ENCODE data around the gene HIPK1.
"Not testable (repeated sequence)": the region's sequence is repeated elsewhere in the genome, so short reads cannot be mapped to it uniquely, and the experiment has no call there.

HIPK1 gene

DNA sequence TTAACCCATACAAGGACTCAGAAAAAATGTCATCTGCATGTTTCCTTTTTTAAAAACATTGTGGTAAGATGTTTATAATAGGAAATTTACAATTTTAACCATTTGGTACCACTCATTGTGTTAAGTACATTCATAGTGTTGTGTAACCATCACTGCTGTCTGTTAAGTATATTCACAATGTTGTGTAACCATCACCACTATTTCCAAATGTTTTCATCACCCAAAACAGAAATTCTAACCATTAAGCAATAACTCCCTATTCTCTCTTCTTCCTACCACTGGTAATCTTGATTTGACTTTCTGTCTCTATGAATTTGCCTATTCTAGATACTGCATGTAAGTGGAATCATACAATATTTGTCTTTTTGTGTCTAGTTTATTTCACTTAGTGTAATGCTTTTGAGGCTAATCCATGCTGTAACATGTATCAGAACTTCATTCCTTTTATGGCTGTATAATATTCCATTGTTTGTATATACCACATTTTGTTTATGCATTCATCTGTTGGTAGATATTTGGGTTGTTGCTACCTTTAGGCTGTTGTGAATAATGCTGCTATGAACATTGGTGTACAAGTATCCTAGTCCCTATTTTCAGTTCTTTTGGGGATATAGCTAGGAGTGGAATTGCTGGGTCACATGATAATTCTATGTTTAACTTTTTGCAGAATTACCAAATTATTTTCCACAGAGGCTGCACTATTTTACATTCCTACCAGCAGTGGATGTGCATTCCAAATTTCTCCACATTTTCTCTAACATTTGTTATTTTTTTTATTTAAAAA lies 14.1 kb downstream of the HIPK1 start:
- no peaks in the 10 kb centered on the region for H3K27me3 ChIP-seq (ENCODE audit: insufficient read depth, insufficient read length)
- no peak for TF ChIP-seq ZNF274 (IDR thresholded peaks at IDR 0.05; ENCODE audit: low read depth, low read length)
- no peak overlapping the region for H3K4me3 ChIP-seq (ENCODE audit: insufficient read length, low read depth)
- DNase-seq (ENCODE audit: low read depth, low spot score): no peak
- H3K9me3 ChIP-seq (ENCODE audit: insufficient read depth, low read length): no peaks in the 10 kb centered on the region
- H3K4me1 ChIP-seq (ENCODE audit: insufficient read depth, insufficient read length): no peaks in the 10 kb centered on the region
- H3K9ac ChIP-seq (ENCODE audit: insufficient read length, low read depth): no peak overlapping the region
- peaks cover 41% of the 10 kb centered on the region for H3K36me3 ChIP-seq (ENCODE audit: insufficient read depth, insufficient read length, low read length)

DNA sequence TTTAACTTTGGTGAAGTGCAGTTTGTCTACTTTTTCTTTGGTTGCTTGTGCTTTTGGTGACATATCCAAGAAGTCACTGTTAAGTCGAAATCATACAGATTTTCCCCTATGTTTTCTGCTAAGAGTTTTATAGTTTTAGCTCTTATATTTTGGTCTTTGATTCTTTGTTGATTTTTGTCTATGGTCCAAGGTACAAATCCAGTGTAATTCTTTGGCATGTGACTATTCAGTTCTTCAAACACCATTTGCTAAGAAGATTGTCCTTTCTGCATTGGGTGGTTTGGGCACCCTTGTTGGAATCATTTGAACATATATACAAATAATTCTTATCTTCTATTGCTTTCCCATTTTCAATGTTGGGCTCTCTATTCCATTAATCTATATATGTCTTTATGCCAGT lies 16.2 kb downstream of the HIPK1 start:
- H3K9ac ChIP-seq (ENCODE audit: insufficient read length, low read depth): no peak overlapping the region
- no peak overlapping the region for H3K4me3 ChIP-seq (ENCODE audit: insufficient read length, low read depth)
- no peaks in the 10 kb centered on the region for H3K4me1 ChIP-seq (ENCODE audit: insufficient read depth, insufficient read length)
- DNase-seq (ENCODE audit: low read depth, low spot score): no peak
- peaks cover 37% of the 10 kb centered on the region for H3K36me3 ChIP-seq (ENCODE audit: insufficient read depth, insufficient read length, low read length)
- TF ChIP-seq ZNF274 (IDR thresholded peaks at IDR 0.05; ENCODE audit: low read depth, low read length) (no peak), SUZ12 (IDR thresholded peaks at IDR 0.05; ENCODE audit: extremely low read depth, insufficient read depth, insufficient read length) (no peak), YY1 (IDR thresholded peaks at IDR 0.05; ENCODE audit: insufficient read depth, insufficient read length) (no peak)
- H3K27me3 ChIP-seq (ENCODE audit: insufficient read depth, insufficient read length): no peaks in the 10 kb centered on the region
- no peaks in the 10 kb centered on the region for H3K9me3 ChIP-seq (ENCODE audit: insufficient read depth, low read length)

DNA sequence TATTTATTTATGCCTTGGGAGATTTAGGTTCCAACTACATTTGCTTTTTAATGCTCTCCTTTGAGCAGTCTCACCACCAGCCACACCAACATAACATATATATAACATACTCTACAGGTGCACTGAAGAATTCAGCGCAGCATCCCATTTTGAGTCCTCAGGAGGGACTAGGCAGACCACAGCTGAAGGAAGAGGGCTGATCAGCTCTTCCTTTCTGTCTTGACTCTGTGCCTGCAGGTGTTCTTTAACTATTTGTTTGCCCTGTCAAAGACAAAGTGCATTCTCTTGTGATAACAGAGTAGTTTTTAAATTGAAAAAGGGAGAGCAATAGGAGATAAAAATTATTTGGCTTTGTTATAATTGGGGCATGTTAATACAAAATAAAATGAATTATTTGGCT lies 17.0 kb downstream of the HIPK1 start:
- H3K36me3 ChIP-seq (ENCODE audit: insufficient read depth, insufficient read length, low read length): peaks cover 36% of the 10 kb centered on the region
- no peak for DNase-seq (ENCODE audit: low read depth, low spot score)
- H3K4me3 ChIP-seq (ENCODE audit: insufficient read length, low read depth): no peak overlapping the region
- no peak for TF ChIP-seq YY1 (IDR thresholded peaks at IDR 0.05; ENCODE audit: insufficient read depth, insufficient read length)
- TF ChIP-seq ZNF274 (IDR thresholded peaks at IDR 0.05; ENCODE audit: low read depth, low read length): no peak
- TF ChIP-seq SUZ12 (IDR thresholded peaks at IDR 0.05; ENCODE audit: extremely low read depth, insufficient read depth, insufficient read length): no peak
- H3K9ac ChIP-seq (ENCODE audit: insufficient read length, low read depth): no peak overlapping the region
- H3K4me1 ChIP-seq (ENCODE audit: insufficient read depth, insufficient read length): no peaks in the 10 kb centered on the region
- H3K27me3 ChIP-seq (ENCODE audit: insufficient read depth, insufficient read length): no peaks in the 10 kb centered on the region
- no peaks in the 10 kb centered on the region for H3K9me3 ChIP-seq (ENCODE audit: insufficient read depth, low read length)

DNA sequence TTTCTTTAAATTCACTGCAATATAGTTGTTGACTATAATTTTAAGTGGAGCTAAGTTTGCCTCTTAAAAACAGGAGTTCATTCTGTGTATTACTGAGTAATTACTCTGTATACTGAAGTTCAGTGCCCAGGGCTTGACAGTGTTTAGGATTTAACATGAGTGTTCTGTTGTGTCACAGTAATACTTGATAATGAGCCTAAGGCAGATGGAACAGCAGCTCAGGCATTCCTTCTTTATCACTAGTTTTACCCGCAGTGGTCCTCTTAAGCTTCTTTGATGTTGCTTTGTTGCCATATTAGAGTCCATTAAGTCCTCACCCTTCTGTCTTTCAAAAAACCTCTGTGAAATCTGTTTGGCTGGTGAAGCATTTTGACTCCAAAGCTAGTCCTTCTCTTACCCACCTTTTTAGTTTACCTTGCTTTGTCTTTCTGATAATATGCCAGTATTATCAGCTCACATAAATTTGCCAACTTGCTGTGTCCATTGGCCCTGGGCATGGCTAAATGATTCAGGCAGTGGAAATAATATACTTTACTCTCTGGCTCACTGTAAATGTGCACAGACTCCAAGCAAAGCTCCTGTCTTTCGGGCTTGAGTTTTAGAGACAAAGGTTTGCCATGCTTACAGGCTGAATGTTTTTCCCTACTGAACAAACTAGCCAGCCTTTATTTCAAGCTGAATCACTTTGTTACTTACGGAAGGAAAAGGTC lies 17.7 kb downstream of the HIPK1 start:
- no peaks in the 10 kb centered on the region for H3K4me1 ChIP-seq (ENCODE audit: insufficient read depth, insufficient read length)
- no peak for TF ChIP-seq YY1 (IDR thresholded peaks at IDR 0.05; ENCODE audit: insufficient read depth, insufficient read length)
- no peak for TF ChIP-seq ZNF274 (IDR thresholded peaks at IDR 0.05; ENCODE audit: low read depth, low read length)
- no peak for TF ChIP-seq SUZ12 (IDR thresholded peaks at IDR 0.05; ENCODE audit: extremely low read depth, insufficient read depth, insufficient read length)
- H3K9me3 ChIP-seq (ENCODE audit: insufficient read depth, low read length): no peaks in the 10 kb centered on the region
- no peak overlapping the region for H3K9ac ChIP-seq (ENCODE audit: insufficient read length, low read depth)
- no peak overlapping the region for H3K4me3 ChIP-seq (ENCODE audit: insufficient read length, low read depth)
- peaks cover 32% of the 10 kb centered on the region for H3K36me3 ChIP-seq (ENCODE audit: insufficient read depth, insufficient read length, low read length)
- DNase-seq (ENCODE audit: low read depth, low spot score): no peak
- H3K27me3 ChIP-seq (ENCODE audit: insufficient read depth, insufficient read length): no peaks in the 10 kb centered on the region

DNA sequence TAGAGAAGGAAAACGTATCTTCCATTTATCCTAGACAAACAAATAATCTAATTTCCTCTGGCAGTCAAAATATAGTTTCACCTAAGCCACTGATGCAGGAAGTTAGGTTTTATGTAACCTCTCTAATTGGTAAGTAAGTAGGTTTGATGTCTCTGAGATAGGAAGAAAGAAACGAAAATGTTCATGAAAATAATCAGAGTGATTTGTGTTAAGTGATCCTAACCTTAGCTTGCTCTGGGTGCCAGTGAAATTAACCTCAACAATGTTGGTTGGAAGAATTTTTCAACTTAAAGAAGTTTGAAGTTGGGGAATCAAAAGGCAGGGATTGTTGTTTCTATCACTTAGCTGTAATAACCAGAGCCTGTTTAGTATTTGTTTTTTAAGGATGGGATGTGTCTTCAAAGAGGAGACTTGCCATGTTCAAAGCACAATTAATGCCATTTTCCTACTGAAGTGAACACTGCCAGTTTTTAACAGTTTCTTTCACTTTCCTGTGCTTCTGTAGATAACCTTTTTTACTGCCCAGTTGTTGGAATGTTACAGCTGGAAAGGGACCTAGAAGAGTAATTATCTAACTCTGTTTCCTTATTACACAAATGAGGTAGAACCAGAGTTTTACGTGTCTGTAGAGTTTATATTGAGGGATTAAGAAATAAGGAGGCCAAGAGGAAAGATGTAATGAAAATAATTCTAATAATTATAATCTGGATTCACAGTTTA lies 18.4 kb downstream of the HIPK1 start:
- Histone ChIP-seq H3K36me3 (ENCODE audit: insufficient read depth, insufficient read length, low read length) (peaks cover 27% of the 10 kb centered on the region), H3K27me3 (ENCODE audit: insufficient read depth, insufficient read length) (no peaks in the 10 kb centered on the region), H3K9ac (ENCODE audit: insufficient read length, low read depth) (no peak overlapping the region), H3K9me3 (ENCODE audit: insufficient read depth, low read length) (no peaks in the 10 kb centered on the region), H3K4me1 (ENCODE audit: insufficient read depth, insufficient read length) (no peaks in the 10 kb centered on the region), H3K4me3 (ENCODE audit: insufficient read length, low read depth) (no peak overlapping the region)
- TF ChIP-seq SUZ12 (IDR thresholded peaks at IDR 0.05; ENCODE audit: extremely low read depth, insufficient read depth, insufficient read length): no peak
- no peak for TF ChIP-seq YY1 (IDR thresholded peaks at IDR 0.05; ENCODE audit: insufficient read depth, insufficient read length)
- TF ChIP-seq ZNF274 (IDR thresholded peaks at IDR 0.05; ENCODE audit: low read depth, low read length): no peak
- DNase-seq (ENCODE audit: low read depth, low spot score): no peak

DNA sequence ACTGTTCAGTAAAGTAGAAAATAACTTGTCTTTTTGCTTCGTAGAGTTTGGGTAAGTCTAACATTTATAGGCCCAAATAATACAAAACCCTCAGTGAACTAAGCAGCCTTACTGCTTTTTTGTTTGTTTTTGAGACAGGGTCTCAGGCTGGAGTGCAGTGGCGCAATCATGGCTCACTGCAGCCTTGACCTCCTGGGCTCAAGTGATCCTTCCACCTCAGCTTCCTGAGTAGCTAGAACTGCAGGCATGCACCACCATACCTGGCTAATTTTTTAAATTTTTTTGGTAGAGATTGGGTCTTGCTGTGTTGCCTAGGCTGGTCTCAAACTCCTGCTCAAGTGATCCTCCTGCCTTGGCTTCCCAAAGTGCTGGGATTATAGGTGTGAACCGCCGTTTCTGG lies 19.0 kb downstream of the HIPK1 start:
- H3K9me3 ChIP-seq (ENCODE audit: insufficient read depth, low read length); H3K27me3 ChIP-seq (ENCODE audit: insufficient read depth, insufficient read length); H3K4me3 ChIP-seq (ENCODE audit: insufficient read length, low read depth); H3K9ac ChIP-seq (ENCODE audit: insufficient read length, low read depth); DNase-seq (ENCODE audit: low read depth, low spot score); H3K4me1 ChIP-seq (ENCODE audit: insufficient read depth, insufficient read length): not testable (repeated sequence)
- H3K36me3 ChIP-seq (ENCODE audit: insufficient read depth, insufficient read length, low read length): peaks cover 27% of the 10 kb centered on the region

DNA sequence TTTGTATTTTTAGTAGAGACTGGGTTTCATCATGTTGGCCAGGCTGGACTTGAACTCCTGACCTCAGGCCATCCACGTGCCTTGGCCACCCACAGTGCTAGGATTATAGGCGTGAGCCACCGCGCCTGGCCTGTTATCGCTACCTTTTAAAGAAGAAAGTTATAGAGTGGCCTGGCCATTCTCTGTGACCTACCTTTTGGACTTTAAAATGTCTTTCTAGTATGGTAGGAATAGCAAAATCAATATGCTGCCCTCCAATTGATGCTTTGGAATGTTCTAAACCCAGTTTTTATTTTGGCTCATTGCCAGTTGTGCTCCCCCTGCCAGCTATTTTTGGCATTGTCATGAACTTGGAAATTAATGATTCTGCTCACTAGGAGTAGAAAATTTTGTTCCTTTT lies 19.9 kb downstream of the HIPK1 start:
- TF ChIP-seq SUZ12 (IDR thresholded peaks at IDR 0.05; ENCODE audit: extremely low read depth, insufficient read depth, insufficient read length) (no peak), YY1 (IDR thresholded peaks at IDR 0.05; ENCODE audit: insufficient read depth, insufficient read length) (no peak), ZNF274 (IDR thresholded peaks at IDR 0.05; ENCODE audit: low read depth, low read length) (no peak)
- Histone ChIP-seq H3K36me3 (ENCODE audit: insufficient read depth, insufficient read length, low read length) (peaks cover 26% of the 10 kb centered on the region), H3K4me3 (ENCODE audit: insufficient read length, low read depth) (no peak overlapping the region), H3K9ac (ENCODE audit: insufficient read length, low read depth) (no peak overlapping the region), H3K27me3 (ENCODE audit: insufficient read depth, insufficient read length) (no peaks in the 10 kb centered on the region), H3K9me3 (ENCODE audit: insufficient read depth, low read length) (no peaks in the 10 kb centered on the region), H3K4me1 (ENCODE audit: insufficient read depth, insufficient read length) (no peaks in the 10 kb centered on the region)
- DNase-seq (ENCODE audit: low read depth, low spot score): no peak
